ENCODE measurements around the gene HSP90B1.

Gene HSP90B1

DNA sequence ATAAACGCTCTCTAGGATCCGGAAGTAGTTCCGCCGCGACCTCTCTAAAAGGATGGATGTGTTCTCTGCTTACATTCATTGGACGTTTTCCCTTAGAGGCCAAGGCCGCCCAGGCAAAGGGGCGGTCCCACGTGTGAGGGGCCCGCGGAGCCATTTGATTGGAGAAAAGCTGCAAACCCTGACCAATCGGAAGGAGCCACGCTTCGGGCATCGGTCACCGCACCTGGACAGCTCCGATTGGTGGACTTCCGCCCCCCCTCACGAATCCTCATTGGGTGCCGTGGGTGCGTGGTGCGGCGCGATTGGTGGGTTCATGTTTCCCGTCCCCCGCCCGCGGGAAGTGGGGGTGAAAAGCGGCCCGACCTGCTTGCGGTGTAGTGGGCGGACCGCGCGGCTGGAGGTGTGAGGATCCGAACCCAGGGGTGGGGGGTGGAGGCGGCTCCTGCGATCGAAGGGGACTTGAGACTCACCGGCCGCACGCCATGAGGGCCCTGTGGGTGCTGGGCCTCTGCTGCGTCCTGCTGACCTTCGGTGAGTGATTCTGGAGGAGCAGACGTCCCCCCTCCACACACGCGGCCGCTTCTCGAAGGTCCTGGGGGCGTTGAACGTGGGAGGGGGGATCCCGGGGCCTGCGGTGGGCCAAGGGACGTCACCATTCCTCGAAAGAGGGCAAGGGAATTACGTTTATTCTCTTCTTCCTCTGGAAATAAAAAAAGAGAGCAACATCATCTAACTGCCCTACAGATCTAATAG is at the start of gene HSP90B1:
Gene HSP90B1 (plus strand): TSS at position 377 of the 753 bp plus-strand sequence. CDS start 106 bp downstream, at position 483.
- H3K4me3 ChIP-seq (ENCODE audit: low read depth, low read length): peak within 1 kb of the TSS; percentile 97

DNA sequence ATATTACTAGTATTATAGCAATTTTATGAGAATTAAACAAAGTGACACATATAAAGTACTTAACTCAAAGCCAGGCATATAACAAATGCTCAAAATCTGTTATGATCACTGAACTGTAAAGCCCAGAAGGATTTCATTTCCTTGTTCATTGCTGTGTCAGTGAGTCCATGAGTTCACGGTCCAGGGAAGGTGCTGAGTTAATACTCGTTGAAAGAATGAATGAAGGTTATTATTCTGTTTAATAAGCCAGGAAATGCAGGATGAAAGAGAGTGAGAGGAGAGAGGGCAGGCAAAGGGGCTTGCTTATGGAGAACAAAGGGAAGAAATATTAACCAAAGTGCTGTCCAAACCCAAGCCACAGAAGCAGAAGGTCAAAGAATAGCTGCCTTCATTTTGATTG is 48.9 kb upstream of the HSP90B1 start:
- H3K4me3 ChIP-seq (ENCODE audit: low read depth, low read length): no peak overlapping the region

DNA sequence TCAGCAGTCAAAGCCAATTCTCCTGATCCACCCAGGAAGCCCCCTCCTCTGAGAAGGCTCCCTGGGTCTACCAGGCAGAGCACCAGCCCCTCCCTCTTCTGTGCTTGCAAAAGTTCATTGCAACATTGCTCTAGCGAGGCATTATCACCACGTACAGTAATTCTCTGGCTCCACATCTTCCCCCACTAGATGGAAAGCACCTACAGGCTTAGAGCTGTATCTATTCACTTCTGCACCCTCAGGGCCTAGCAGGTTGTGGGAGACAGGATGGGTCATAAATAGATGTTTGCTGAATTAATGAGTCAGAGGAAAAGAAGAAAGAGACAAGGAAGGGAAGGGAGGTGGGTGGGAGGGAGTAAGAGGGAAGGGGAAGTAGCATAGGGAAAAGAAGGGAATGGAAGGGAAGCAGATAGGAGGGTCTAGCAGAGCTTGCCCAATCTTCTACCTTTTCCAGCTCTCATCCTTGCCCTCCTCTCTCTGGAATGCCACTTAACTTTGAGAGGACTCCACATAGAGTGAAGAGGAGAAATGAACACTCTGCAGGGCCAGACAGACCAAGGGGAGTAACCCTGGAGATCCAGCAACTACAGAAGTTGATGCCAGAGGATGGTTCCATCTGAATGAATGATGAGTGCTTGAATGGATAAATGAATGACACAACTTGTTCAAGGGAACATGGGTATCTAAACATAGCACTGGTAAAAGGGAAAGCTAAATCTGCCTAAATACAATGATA is 47.2 kb upstream of the HSP90B1 start:
- H3K4me3 ChIP-seq (ENCODE audit: low read depth, low read length): no peak overlapping the region

DNA sequence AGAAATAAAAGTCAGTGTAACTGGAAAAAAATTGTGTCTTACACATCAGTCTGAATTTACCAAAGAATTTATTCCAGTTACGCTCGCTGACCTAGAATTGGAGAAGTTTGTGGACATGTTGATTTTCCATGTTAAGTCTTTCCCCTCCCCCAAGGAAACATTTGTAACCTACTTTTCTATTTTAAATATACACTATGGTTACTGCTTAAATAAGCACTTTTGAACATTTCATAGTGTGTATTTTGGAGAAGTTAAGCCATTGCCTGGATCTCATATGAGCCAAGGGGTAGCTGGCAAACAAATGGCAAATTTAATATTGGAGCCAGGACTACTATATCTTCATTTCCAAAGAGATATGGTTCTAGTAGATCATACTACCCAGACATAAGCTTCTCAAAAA is 46.3 kb upstream of the HSP90B1 start:
- H3K4me3 ChIP-seq (ENCODE audit: low read depth, low read length): no peak overlapping the region

DNA sequence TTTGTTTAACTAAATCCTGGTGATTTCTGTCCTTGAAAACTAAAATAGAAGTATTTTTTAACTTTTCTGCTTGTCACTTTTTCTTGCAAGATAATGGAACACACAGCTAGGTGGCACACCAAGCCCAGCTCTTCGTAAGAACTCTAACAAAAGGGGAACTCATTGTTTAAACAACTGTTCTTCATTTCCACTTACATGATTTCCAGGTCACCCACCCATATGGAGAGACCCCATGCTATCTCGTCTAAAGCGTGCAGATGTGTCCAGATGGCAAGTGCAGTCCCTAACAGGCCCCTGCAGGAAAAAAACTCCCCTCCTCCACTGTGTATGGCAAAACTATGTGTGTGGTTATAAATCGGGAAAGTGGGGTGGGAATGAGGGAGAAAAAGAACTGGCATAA is 45.9 kb upstream of the HSP90B1 start:
- no peak overlapping the region for H3K4me3 ChIP-seq (ENCODE audit: low read depth, low read length)

DNA sequence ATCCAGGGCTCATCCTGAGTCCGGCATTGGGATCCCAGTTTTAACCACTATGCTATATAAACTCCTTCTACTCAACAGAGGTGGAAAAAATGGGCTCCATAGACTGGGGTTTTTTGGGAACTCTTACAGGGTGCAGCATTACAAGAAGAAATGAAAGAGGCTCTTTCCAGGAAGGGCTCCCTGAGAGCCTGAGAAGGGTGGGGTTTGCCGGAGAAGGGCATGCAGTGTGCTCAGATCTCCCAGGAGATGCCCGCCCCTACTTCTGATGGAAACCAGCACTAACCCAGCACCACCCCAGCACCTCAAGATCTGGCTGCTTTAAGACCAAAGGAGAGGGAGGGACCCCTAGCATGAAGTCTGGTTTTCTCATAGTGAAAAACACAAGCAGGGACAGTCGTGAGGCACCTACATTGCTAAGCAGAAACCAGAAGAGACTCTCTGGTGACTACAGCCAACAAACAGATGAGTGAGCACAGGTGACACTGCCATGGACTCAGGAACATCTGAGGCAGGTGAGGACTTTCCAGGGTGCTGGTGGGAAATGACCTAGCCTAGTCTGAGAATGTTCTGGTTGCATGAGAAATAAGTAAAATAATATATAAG is 43.9 kb upstream of the HSP90B1 start:
- no peak overlapping the region for H3K4me3 ChIP-seq (ENCODE audit: low read depth, low read length)

DNA sequence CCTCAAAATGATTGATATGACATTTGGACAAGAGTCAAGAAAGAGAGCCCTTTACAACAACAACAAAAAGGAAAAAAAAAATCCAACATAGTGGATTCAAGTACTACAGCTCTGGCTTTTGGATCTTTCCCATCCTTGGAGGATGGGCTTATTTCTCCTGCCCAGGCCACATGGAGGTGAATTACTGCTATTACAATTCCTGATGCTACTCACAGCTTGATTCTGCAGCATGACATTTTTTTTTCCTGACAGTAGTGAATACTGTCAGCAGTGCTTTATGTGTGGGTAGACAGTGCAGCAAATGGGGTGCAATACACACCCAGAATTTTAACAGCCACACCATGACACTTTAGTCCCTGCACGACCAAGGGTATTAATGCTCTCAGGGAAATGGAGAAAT is 42.5 kb upstream of the HSP90B1 start:
- no peak overlapping the region for H3K4me3 ChIP-seq (ENCODE audit: low read depth, low read length)

DNA sequence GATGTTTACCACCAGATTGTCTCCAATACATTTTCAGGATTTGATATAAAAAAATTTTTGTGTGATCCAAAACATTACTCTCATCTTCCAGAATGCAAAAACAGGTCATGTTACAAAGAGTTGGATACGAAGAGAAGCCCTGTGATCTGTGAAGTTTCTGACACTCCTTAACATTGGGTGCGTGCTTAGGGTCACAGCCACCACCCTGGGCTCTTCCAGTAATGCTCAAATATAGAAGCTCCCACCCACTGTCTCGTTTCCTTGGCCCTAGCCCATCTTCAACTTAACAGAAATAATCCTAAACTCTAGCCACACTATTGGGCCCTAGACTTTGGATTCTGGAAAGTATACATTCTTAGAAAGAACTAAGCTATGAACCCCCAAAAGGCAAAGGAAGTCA is 32.9 kb upstream of the HSP90B1 start:
- no peak overlapping the region for H3K4me3 ChIP-seq (ENCODE audit: low read depth, low read length)

DNA sequence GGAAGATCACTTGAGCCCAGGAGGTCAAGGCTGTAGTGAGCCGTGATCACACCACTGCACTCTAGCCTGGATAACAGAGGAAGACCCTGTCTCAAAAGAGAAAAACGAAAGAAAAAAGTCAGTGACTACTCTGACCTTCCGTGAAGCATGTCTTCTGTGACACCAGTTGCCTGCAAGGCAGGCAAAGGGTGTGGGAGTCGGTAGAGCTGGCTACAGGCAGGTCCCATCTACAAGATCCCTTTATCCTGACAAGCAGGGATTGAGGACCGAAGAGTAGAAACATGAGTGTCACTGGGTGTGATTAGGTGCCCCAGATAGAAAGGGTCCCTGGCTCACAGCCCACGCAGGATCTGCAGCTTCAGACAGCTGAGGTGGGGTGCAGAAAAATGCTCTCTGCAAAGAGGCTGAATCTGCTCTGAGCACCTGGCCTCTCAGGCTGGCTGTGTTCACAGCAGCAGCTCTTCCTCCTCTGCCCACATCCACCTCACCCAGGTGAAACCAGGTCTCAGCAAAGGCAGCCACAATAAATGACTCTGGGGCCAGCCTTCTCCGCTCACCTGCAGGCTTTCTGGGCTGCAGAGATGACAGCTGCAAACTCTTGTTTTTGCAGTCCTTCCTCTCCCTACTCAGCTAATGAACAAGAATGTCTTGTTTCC is 28.6 kb upstream of the HSP90B1 start:
- no peak overlapping the region for H3K4me3 ChIP-seq (ENCODE audit: low read depth, low read length)

DNA sequence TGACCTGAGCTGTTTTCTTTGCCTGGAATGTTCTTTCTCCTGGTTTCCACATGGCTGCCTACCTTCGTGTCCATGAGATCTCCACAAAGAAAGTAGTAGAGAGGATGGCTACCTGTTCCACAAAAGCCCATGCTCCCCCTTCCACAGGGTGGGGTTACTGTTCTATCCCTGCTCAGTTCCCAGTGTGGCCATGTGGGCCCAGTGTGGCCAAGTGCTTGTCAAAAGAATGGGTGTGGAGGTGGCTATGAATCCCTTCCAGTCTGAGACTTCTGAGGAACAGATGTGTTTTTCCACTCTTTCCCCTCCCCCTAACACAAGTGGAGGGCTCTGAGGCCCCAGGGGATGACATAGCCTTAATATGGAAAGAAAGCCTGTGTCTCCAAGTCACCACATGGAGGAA is 26.2 kb upstream of the HSP90B1 start:
- H3K4me3 ChIP-seq (ENCODE audit: low read depth, low read length): no peak overlapping the region

DNA sequence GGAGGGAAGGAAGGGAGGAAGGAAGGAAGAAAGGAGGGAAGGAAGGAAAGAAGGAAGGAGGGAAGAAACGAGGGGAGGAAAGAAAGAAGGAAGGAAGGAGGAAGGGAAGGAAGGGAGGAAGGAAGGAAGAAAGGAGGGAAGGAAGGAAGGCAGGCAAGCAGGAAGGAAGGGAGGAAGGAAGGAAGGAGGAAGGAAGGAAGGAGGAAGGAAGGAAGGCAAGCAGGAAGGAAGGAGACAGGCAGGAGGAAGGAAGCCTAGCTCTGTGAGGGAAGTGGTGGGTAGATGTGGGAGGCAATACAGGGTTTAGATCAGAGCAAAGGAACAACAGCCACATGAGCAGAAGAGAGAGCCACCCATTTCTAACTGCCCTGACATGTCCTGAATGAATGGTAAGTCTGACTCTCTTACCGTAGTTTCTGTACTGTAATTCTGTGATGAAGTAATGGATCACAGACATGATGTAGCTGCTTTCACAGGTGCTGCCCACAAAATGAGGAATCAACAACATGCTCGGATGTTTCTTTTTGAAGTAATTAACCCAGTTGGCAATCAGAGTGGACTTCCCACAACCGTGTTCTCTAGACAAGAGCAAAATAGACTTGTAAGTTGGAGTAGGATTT is 24.4 kb upstream of the HSP90B1 start:
- no peak overlapping the region for H3K4me3 ChIP-seq (ENCODE audit: low read depth, low read length)

DNA sequence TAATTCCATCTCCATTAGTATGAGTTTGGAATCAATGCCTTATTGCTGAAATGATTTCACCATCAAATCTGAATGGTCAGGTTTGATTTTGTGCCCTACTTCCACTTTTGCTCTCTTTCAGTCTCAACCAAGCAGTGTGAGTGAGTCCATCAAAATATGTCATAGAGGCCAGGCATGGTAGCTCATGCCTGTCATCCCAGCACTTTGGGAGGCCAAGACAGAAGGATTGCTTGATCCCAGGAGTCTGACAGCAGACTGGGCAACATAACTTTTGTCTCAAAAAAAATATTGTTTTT is 22.0 kb upstream of the HSP90B1 start:
- H3K4me3 ChIP-seq (ENCODE audit: low read depth, low read length): no peak overlapping the region

DNA sequence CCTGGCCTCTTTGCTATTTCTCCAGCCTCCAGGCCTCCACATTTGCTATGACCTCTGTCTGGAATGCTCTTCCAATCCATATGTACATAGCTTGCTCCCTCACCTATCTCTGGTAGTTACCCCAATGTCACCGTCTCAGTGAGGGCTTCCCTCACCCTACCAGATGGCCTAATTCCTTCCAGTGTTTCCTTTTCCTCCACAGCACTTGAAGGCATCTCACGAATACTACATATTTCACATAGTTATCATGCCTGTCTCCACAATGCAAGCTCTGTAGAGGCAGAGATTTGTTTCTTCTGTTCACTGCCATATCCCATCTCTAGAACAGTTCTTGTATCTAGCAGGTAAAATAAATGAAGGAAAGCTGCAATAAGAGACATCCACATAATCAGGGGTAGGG is 21.3 kb upstream of the HSP90B1 start:
- no peak overlapping the region for H3K4me3 ChIP-seq (ENCODE audit: low read depth, low read length)

DNA sequence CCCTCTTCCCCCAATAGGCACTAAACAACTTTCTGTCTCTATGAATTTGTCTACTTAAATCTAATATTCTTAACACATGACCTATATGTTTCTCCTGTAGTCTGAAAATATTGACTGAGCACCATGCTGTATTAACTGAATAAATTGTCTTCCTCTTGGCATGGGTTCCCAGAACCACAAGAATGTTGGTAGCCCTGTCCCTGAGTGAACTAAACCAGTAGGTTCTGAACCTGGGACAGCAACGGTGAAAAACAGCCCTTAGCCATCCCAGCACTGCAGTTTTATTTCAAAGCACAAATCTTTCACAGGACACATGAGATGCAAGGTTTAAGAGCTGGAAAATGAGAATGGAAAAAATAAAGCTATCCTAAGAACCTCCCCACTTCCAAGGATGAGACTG is 20.4 kb upstream of the HSP90B1 start:
- H3K4me3 ChIP-seq (ENCODE audit: low read depth, low read length): no peak overlapping the region

DNA sequence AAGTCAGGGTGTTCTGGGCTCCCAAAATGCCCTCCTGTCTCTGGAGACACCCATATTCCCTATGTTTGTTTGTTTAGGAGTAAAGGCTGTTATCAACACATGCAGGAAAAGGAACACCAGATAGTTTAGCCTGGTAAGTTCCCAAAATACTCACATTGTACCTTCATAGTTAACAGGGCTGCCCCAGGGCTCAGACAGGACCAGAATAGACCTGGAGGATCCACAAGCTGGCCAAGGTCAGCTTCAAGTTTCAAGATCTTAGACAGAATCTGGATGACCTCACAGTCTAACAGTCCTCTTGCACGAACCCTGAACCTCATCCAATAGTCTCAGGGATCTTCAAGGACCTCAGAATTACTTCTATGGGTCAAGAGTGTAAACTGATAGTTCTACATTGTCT is 18.1 kb upstream of the HSP90B1 start:
- no peak overlapping the region for H3K4me3 ChIP-seq (ENCODE audit: low read depth, low read length)

DNA sequence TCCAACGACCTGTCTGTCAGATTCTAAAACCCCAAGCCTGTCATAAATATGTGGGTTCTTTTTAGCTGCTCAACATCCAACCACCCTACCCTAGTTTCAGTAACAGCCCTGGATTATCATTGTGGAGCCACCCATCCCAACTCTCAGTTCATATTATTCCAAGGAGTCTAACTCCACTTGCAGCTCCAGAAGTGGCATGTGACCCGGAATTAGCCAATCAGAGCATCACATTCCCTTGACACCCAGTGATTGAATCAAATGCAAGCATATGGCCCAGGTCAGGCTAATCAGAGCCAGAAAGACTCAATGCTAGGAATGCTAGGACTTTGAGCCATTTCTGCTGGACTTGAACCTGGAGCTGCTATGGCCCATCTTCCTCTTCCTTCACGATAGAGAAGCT is 17.1 kb upstream of the HSP90B1 start:
- H3K4me3 ChIP-seq (ENCODE audit: low read depth, low read length): no peak overlapping the region

DNA sequence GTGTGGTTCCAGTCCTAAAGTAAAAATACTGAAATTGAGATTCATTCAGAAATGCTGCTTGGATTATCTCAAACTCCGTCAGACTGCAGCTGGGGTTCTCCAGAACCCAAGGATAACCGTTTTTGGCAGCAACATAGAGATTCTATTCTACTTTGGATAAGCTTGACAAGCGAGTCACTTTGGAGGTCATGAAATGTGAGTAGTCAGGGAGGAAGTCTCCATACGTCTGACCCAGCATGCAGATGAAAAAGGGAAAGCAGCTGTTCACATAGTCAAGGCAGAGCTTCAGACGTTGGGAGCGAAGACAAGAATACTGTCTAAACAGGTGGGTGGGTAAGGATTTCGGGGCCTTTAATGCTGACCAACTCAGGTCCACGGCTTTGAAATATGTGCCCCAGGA is 14.9 kb upstream of the HSP90B1 start:
- H3K4me3 ChIP-seq (ENCODE audit: low read depth, low read length): no peak overlapping the region

DNA sequence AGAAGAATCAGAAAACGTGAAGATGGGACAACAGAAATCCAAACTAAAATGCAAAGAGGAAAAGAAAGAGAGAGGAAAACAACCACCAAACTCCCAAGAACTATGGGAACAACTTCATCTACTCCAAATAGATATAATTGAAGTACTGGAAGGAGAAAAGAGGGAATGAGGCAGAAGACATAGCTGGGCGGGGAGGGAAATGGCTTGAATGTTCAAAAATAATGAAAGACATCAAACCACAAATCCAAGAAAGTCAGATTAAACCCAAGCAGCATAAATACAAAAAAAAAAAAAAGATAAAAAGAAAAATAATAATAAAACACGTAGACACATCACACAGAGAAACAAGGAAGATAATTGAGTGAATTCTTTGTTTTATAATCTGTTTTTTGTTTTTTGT is 12.3 kb upstream of the HSP90B1 start:
- no peak overlapping the region for H3K4me3 ChIP-seq (ENCODE audit: low read depth, low read length)

DNA sequence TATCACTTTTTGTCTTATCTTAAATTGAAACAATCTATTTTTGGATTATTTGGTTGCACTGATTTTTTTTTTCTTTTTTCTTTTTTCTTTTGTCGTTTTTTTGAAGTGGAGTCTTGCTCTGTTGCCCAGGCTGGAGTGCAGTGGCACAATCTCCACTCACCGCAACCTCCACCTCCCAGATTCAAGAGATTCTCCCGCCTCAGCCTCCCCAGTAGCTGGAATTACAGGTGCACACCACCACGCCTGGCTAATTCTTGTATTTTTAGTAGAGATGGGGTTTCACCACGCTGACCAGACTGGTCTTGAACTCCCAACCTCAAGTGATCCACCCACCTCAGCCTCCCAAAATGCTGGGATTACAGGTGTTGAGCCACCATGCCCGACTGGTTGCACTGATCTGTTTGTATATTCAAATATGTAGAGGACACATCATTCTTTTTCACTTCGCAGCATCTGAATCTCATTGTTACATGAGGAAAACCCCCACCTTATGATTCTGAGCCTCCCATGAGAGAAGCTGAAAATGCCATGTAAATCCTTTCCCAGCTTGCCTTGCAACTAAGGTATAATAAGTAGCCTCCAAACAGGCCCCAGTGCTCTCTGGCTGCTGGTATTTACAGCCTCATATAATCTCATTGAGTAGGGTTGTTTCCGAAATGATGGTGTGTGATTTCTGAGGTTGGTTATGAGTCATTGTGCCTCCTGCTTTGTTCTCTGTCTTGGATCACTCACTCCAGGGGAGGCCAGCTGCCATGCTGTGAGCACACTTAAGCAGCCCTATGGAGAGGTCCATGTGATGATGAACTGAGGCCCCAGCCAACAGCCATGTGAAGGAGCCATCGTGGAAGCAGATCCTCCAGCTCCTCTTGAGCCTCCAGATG is 5.2 kb upstream of the HSP90B1 start:
- no peak overlapping the region for H3K4me3 ChIP-seq (ENCODE audit: low read depth, low read length)

DNA sequence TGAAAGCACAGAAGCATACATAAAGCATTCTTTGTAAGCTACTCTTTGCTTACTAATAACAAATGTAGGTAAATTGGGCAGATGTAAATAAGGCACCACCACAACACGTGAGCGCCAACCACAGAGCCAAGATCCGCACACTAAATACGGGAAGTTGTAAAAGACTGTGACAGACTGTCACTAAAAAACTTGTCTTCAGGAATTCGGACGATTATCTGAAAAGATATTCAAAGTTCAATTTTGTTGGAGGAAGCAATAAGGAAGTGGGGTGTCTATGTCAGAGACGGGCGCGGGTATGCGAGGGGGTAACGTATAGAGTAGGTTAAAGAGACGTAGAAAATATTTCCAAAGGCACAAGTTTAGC is 1.5 kb upstream of the HSP90B1 start:
- H3K4me3 ChIP-seq (ENCODE audit: low read depth, low read length): peak overlapping the region; percentile 71

Measured in iPS-11a (cell line).